Stimulated activated CD8-positive, alpha-beta memory T cell treated with anti-CD3 and anti-CD28 coated beads, Interleukin-15, amount 100 ng/mL, for 1 hour (primary cell): ENCODE results near the gene CDON.
A peak's percentile ranks its signal among the peaks of the same experiment; 100 is the strongest.

Source experiments
- DNase-seq: peaks from one replicate; pipeline ENCODE4 v3.0.0-alpha.2; 2020; ENCODE audit warnings: low read depth

CDON gene

GRCh38 chr11:126062679-126063506 lies at the start of gene CDON:
Gene CDON, minus strand, starts transcription at chr11:126062866. Its CDS starts 39,390 bp downstream, at chr11:126023476.
- DNase-seq: peak; percentile 76

DNA sequence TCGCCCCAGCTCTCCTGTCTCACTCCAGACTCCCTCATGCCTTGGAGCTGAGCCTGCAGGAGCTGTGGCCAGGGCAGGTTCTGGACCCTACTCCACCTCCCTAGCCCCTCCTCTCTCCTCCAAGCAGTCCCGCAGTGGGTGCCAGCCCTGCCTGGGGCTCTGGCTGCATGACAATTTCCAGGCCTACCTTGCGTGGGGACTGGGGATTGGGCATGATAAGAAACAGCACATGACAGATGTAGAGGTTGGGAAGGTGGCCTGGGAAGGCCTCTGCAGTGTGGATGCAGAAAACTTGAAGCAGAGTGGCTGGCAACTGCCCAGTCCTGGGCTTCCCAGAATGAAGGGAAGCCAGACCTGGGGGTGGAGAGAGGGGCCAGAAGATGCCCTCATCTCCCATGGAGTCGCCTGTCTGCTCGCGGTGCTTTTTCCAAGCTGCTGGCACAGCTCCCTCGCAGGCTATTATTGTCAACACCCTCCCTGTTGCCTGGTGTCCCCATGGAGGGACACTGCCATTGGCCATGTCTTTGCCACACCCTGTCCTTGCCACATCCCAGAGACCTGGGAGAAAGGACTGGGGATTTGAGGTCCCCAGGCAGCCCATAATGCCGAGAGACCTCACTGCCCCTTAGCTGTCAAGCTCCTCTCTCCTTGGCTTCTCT lies 48.9 kb upstream of the CDON start:
- no peak for DNase-seq

- DNase-seq: no peak
Observed at GRCh38 chr11:126109941-126110731, 47.5 kb upstream of the CDON start.

GRCh38 chr11:126106594-126107328 lies 44.1 kb upstream of the CDON start:
- no peak for DNase-seq

DNA sequence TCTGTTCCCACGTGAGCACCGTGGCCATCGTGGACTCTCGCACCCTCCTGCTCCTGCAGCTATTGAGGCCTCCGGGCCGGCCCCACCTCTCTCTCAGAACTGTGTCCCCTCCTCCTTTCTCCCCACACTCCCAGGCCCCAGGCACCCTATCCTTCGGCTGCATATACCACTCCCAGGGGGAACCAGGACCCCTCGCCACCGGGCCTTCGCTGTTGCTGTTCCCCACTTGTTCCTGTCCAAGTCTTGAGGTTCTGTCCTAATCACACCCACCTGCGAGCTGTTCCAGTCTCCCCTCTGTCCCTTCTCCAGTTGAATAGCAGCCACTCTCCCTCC lies 43.0 kb upstream of the CDON start:
- DNase-seq: no peak

- no peak for DNase-seq
Observed at GRCh38 chr11:126105022-126105747, 42.5 kb upstream of the CDON start.

GRCh38 chr11:126104420-126104819 lies 41.8 kb upstream of the CDON start:
- DNase-seq: no peak

DNA sequence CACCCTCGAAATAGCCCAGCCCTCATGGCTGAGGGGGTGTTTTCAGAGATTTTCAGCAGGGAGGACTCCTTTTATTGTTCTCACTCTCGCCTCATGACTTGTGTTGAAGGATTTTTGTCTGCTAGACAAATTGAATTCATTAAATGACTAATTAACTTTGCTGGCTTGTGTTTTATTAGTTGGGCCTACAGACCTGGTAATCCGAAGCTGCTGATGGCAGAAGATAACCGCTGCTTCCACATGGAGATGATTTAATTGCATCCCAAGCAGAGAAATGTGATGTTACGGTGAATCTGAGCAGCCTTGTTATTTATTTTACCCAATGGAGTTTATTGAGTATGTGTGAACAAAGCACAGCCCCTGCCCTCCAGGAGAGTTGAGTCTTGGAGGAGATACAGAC lies 40.5 kb upstream of the CDON start:
- no peak for DNase-seq

GRCh38 chr11:126102436-126102981 lies 39.8 kb upstream of the CDON start:
- no peak for DNase-seq

GRCh38 chr11:126101930-126102283 lies 39.2 kb upstream of the CDON start:
- DNase-seq: no peak

DNA sequence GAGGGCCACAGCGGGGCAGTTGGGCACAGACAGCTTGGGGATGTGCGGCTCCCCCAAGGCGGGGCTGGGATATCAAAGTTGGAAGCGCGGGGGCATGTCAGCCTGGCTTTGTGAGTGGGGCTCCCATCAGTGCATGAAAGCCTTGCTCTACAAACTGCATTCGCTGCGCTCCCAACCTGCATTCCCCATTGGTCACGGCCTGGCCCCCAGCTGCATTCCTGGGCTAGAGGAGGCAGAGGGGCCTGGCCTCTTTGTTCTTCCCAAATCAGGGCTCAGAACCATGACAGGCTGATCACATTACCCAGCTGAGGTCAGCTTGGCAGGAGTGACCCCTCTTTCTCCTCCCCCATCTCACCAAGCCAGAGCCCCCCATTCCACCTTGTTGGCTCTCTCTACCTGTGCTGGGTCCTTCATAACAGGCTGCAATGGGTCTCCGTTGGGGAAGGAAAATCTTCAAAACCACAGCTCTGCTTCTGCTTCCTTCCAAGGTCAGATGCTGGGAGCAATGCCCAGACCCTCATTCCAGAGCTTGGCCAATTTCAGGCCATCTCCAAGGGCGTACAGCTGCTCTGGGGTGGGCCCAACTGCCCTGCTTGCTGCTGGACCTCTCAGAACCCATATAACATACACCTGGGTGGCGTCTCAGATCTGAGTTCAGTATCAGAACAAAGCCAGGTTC lies 38.7 kb upstream of the CDON start:
- DNase-seq: no peak

DNA sequence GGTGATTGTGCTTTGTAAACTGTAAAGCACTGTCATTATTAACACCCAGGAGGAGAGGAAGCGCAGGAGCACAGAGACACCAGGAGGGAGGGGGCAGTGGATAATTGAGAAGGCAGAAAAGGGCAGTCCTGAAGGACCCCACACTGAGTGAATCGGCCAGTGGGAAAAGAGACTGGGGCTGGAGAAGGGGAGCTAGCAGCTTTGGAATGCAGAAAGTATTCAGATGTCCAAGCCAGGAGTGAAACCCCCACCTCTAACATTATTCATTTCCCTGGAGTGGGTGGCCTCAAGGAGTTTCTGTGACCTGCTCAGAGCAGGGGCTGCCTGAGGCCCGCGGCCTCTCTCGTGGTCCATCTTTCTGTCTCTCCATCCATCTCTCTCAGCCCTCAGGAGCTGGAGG lies 38.0 kb upstream of the CDON start:
- DNase-seq: no peak

DNA sequence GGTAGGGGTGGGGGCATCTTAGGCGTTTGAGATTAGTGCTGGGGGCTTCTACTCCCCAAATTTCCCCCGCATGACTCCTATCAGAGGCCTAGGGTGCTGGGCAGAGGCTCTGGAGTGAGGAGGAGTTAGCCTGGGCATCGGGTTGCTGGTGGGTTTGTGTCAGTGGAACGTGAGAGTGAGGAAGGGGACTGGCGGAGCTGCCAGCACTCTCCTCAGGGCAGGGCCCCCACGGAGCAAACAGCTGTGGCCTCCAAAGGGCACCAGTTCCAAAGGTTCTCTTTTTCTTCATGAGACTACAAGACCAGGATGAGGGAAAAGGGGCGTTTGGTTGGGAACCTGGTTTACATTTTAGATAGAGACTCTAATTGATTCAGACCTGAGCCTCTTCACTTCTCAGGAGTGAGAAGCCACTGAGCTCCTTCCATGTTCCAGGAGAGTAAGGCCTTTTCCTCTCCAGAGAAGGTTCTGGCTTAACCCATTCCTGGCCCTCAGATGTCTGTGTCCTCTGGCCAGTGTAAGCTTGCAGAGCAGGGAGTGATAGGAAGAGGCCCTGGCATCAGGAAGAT lies 35.6 kb upstream of the CDON start:
- DNase-seq: no peak

DNA sequence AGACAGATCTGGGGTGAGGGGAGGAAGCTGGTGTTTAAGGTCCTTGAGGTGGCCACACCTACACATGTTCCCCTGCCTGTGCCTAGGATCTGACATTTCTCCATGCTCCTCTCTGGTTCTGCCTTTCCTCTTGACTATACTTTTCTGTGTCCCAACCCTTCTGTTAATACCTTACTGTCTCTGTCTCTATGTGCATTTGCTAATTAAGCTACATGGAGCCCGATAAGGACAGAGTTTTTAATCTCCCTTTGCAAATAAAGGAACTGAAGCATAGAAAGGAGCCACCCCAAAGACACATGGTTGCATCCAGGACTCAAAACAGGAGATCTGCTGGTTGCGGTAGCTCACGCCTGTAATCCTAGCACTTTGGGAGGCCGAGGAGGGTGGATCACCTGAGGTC lies 33.1 kb upstream of the CDON start:
- no peak for DNase-seq

GRCh38 chr11:126090452-126090851 lies 27.8 kb upstream of the CDON start:
- DNase-seq: no peak

GRCh38 chr11:126088999-126089398 lies 26.3 kb upstream of the CDON start:
- no peak for DNase-seq

DNA sequence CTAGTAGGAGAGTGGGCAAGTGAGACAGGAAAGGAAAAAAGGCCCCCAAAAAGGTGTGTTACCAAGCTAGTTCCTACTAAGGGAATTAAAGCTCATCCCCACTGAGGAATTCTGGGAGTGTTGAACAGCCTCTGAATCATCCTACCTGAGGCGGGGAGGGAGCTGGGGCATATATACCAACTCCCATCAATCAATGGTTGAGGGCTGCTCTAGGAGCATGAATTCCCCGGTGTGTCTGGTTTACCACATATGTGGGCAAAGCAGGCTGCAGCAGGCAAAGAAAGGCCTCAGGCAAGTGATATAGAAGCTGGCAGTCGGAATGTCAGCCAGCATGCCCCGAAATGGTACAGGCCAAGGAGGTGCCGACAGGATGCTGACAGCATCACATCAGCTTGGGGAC lies 23.6 kb upstream of the CDON start:
- DNase-seq: no peak

- no peak for DNase-seq
Observed at GRCh38 chr11:126084608-126084912, 21.9 kb upstream of the CDON start.

DNA sequence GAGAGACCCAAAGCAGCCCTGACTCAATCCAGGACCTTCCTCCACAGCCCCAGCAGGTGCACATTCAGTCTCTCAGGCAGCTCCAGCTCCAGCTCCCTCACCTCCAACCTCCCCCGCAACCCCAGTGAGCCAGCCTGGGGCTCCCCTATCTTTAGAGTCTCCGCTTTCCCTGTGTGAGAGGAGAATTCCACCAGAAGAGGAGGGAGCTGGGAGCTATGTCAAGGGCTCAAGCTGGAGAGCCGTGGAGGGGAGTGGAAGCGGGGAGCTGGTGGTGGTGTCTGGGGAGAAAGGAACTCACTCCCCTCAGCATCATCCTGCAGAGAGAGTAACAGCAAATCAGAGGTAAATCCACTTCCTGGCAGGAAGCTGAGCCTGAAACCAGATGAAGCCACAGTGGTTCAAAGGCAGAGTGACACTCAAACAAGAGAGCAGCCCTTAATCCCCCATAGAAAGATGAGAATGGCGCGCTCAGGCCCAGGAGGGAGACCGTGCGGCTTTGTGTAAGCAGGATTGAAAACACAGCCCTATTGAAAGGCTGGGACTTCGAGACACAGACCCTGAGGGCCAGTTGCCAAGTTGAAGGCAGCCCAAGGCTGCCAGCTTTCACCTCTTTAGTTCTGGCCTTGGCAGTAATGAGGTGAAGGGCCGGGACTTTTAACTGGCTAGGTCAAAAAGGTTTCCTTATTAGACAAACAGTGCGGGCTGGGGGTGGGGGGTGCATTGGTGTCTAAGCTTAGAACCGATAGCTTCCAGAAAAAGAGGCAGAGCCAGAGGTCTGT lies 21.4 kb upstream of the CDON start:
- DNase-seq: no peak
